ENCODE results near the gene CLIC4.
"Not testable (repeated sequence)": the region's sequence is repeated elsewhere in the genome, so short reads cannot be mapped to it uniquely, and the experiment has no call there.

Gene CLIC4

GRCh38 chr1:24823486-24823885 lies 78.2 kb downstream of the CLIC4 start:
- DNase-seq = not testable (repeated sequence)

- no peak for DNase-seq
Measured at GRCh38 chr1:24825174-24825573, 79.9 kb downstream of the CLIC4 start.

- no peak for DNase-seq
Measured at GRCh38 chr1:24826510-24826909, 81.3 kb downstream of the CLIC4 start.

DNA sequence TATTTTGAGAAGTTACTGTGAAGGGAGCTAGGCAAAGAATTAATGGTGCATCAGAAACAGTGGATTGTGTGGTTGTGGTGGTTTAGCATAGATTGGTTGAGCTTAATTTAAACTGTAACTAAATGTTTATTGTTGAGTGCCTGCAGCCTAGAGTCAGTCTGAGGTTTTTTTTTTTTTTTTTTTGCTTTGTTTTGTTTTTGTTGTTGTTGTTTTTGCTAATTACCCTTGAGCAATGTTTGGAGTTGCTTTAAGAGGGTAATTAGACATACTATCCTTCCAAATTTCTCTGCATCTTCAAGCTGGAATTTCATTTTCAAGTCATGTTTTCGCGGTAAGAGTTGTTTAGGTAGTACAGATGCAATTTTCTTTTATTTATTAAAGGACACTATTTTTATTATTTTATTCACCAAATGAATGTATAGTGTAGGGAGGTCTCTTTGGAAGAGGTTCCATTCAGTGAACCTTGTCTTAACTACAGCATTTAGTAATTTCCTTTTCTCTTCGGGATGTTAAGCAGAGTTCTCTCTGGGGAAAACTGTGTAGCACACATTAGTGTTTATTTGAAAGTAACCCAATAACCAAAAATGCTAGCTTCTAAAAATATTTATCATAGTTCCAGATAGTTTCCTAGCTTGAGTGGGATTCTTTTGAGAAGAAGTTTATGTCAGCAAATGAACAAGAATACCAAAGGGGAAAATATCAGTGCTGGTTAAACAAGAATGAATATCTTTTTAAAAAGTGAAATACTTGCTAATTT lies 82.3 kb downstream of the CLIC4 start:
- DNase-seq = no peak

DNA sequence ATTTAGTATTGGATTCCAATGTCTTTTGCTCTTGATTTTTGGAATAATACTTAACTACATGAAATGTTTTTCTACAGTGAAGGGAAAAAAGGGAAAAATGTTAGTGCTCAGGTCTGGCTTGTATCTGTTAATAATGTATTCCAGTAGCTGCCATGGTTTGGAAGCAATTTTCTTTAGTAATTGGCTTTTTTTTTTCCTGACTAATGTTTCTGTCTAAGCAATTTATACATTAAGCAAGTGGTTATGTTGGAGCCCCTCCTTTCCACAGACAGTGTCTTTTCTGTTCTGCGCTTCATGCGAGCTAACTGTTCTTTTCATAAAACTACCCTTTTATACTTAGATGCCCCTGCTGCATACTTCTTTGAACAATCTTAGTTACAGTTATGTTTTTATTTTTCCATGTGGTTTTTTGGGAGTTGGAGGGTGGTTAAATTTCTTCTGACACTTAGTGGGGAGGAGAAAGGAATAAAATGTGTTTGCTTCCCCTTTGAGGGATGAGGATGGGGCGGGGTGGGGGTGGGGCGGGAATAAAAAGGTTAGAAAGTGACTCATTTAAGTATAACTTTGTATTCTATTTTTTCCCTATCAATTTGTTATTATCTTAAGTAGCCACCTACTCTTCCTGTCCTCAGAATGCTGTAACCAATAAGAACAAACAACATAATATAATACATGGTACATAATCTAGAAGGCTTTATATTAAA lies 83.1 kb downstream of the CLIC4 start:
- DNase-seq = no peak

DNA sequence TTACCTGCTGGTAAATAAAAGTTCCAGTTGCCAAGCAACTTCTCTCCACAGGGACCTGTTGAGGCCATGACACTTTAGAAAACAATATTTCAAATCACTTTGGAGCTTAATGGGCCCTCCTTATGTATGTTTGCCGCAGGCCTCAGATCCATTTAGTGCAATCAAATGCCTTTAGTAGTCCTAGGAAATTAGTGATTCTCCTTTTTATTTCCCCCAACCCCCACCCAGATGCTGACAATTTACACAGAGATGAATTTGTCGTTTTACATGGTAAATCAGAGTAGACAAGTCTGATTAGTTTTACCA lies 83.6 kb downstream of the CLIC4 start:
- peak; percentile 69 for DNase-seq

GRCh38 chr1:24830680-24831272 lies 85.5 kb downstream of the CLIC4 start:
- DNase-seq = peak; percentile 8

DNA sequence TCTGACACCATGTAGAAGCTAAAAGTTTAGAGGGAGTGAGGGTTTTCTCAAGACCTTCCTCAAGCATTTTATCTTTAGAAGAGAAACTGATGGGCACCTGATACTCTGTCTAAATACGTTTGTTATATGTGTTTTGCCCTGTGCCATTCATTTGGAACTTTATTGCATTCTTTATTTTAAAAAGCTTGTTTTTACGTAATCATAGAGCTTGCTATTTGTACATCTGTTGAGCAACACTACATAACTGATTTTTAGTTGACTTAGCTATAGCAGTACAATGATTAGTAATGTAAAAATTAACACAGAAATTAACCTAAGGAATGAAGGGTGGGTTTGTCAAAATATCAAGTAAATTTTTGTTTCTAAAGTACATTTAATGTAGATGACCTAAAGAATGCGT lies 96.3 kb downstream of the CLIC4 start:
- DNase-seq = no peak

DNA sequence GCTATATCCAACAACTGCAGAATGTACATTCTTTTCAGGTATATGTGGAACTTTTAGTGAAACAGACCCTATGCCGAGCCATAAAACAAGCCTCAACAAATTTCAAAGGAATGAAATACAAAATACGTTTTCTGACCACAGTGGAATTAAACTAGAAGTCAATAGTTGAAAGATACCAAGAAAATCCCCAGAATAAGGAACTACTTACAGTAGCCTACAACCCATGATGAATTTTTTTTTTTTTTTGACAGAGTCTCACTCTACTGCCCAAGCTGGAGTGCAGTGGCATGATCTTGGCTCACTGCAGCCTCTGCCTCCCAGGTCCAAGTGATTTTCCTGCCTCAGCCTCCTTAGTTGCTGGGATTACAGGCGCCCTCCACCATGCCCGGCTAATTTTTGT lies 101.4 kb downstream of the CLIC4 start:
- no peak for DNase-seq

DNA sequence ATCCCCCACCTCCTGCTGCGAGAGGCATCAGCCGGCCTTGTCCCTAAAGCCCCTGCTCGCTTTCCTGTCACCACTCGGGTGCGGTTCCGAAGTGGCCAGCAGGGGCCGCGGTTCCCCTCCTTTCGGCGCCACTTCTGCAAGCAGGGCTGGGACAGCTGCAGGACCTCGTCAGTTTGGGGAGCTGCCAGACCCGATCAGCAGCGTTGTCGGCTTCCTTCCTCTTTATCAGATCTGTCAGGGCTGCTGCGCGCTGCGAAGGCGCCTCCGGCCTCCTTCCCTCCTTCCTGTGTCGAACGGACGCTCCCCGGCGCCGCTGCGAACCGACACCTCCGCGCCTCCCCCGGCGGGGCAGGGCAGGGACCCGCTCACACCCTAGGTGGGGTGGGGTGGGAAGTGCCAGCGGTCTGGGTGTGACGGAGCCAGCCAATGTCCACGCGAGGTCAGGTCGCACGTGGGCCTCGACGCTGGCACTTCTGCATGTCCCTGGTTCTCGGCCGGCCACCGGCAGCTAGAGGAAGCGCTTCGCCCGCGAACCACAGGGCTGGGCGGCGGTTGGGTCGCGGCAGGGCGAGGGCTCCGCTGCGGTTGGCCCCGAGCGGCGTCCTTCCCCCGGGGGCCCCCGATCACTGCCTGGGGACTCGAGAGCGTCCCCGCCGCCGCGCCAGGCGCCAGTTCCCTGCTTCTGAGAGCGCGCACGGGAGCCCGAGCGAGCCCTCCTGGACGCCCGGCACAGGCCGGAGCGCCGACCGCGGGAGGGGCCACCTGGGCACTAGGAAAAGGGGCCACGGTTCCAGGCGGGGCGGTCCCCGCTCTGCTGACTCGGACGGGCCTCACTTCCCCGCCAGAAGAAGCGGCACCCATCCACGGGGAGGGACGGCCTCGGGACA lies 103.0 kb downstream of the CLIC4 start:
- DNase-seq = no peak

- no peak for DNase-seq
Measured at GRCh38 chr1:24849672-24850295, 104.5 kb downstream of the CLIC4 start.

DNA sequence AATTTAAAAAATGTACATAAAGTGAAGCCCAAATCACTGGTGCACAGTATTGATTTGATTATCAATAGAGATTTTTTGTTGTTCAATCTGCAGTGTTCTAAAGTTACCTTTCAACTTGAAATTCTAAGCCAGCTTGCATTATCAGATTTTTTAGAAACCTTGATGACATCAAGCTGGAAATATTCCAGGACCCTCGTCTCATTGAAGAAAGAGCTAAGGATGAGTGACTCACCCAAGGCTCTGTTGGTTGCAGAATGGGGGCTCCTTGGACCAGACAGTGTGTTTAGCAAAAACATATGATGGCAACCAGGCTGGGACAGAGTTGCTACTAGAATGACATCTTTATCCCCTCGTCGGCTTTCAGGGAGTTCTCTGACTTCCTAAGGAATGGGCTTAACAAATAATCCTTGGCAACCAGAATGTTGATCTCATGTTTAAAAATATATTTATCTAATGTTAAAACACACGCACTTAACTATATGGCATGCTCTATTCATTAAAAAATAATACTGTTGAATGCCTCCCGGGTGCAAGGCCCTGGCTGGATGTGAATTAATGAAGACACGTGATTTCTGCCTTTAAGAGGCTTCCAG lies 105.2 kb downstream of the CLIC4 start:
- DNase-seq = no peak

DNA sequence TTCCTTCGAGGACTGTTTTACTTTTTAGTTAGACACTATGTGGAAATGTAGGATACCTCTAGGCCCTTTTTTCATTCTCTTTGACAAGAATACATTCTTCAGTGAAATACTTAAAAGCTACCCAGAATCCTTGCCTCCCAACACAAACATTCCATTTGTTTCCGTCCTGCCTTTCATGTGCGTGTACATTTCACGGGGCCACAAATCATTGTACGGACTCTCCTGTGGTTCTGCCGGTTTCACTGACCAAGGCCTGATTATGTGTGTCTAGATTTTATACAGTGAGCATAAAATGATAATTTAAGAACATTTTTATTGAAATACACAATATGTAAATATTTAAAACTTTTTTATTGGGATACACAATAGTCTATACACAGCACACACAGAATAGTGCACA lies 108.4 kb downstream of the CLIC4 start:
- no peak for DNase-seq

GRCh38 chr1:24855474-24855873 lies 110.2 kb downstream of the CLIC4 start:
- no peak for DNase-seq

- no peak for DNase-seq
Measured at GRCh38 chr1:24856787-24857506, 111.7 kb downstream of the CLIC4 start.

- no peak for DNase-seq
Measured at GRCh38 chr1:24857507-24858133, 112.4 kb downstream of the CLIC4 start.

GRCh38 chr1:24858277-24858676 lies 113.0 kb downstream of the CLIC4 start:
- DNase-seq = no peak

DNA sequence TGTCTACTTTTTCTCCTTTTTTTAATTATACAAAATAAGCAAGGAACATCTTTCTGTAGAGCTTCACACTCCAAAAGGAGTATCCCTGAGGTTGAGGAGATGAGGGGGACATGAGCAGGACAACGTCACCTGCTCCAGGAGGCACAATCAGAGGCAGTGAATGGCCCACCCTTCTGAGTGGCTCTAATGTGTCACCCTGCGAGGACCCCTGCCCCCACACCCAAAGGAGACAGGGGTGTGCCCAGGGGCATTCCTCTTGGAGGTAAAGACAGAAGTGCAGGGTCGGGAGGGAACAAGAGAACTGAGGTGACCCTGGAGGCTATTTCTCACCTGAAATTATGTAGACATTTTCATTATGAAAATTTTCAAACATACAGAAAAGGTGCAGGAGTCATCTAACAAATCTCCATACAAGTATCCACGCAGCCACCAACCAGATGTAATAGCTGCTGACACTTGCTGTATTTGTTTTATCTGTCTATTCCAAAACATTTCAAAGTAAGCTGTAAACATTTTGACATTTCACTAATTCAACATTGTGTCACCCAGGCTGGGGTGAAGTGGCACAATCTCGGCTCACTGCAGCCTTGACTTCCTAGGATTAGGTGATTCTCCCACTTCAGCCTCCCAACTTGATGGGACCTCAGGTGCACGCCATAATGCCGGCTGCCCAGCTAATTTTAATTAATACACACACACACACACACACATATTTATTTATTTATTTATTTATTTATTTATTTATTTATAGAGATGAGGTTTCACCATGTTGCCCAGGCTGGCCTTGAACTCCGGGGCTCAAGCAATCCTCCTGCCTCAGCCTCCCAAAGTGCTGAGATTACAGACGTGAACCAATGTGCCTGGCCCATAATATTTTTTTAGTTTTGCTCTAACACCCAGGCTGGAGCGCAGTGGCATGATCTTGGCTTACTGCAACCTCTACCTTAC lies 114.1 kb downstream of the CLIC4 start:
- DNase-seq = no peak

DNA sequence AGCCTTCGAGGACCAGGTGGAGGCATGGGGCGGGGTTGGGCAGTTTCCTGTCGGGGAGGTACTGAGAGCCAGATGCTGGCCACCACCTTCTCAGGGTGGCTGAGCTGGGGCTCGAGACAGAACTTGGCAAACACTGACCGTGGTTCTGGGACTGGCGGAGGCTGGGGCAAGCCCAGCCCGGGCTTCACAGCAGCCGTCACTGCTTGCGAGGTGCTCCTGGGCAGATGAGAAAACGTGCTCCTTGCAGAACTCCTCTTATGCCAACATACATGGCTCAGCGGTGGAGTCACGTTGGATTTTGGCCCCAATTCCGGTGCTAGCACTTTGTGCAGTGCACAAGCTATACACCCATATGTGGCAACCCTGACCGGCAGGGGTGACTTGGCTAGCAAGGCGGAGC lies 115.6 kb downstream of the CLIC4 start:
- DNase-seq = no peak

All from NCI-H187 treated with DMSO at 0.1 percent for 48 hours (cell line).